HG03108 (cell line): ENCODE results near the gene IL2RA.

ENCODE experiments used
- ATAC-seq: cut with Tn5 transposase; IDR thresholded peaks from one replicate; pipeline ENCODE4 v1.9.1; 2021; ENCODE audit warnings: moderate library complexity; ENCODE audit not compliant: unreplicated experiment

Gene IL2RA

GRCh38 chr10:5988336-5988920, 73.7 kb downstream of the IL2RA start:
- ATAC-seq: no peak

DNA sequence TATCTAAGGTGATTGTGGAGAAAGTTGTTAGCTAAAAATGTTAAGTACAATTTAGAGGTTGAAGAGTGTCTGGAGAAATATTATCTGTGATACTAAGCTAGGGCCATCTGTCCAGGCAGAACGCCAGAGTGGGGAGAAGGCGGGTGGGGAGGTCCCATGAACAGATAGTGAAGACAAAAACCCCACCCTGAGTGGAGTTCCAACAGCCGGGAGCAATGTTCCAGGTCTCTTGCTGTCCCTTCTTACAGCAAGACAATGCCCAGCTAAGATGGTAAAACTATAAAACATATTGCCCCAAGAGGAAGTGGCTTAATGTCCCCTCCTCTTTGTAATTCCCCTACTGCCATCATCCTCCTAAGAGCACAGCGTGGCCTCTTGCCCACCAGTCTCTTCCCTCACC, 74.4 kb downstream of the IL2RA start:
- no peak for ATAC-seq

GRCh38 chr10:5985029-5985428, 77.1 kb downstream of the IL2RA start:
- no peak for ATAC-seq

GRCh38 chr10:5983774-5984173, 78.4 kb downstream of the IL2RA start:
- ATAC-seq: no peak

DNA sequence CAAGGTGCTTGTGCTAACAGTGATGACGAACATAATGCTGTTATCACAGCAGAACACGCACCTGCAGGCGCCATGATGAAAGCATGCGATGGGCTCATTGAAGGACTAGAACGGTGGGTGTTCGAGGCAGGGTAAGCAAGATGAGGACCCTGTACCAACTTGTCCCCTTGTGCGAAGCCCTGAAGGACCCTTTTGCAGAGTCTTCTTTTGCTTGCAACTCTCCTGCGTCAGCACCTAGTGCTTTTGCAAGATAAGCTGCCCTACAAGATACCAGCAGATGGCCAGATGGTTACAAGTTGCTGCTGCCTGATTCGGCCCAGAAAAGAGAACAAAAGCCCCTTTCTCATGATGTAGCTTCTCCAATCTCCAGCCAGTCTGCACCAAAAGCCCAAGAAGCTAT, 80.6 kb downstream of the IL2RA start:
- ATAC-seq: no peak

- ATAC-seq: no peak
Measured at GRCh38 chr10:5978230-5978489, 84.0 kb downstream of the IL2RA start.

- ATAC-seq: peak; percentile 56
Measured at GRCh38 chr10:5977471-5978229, 84.5 kb downstream of the IL2RA start, which contains the start of gene IL15RA. Gene IL15RA (minus strand): TSS chr10:5977543. CDS start chr10:5977492, 51 bp downstream.

DNA sequence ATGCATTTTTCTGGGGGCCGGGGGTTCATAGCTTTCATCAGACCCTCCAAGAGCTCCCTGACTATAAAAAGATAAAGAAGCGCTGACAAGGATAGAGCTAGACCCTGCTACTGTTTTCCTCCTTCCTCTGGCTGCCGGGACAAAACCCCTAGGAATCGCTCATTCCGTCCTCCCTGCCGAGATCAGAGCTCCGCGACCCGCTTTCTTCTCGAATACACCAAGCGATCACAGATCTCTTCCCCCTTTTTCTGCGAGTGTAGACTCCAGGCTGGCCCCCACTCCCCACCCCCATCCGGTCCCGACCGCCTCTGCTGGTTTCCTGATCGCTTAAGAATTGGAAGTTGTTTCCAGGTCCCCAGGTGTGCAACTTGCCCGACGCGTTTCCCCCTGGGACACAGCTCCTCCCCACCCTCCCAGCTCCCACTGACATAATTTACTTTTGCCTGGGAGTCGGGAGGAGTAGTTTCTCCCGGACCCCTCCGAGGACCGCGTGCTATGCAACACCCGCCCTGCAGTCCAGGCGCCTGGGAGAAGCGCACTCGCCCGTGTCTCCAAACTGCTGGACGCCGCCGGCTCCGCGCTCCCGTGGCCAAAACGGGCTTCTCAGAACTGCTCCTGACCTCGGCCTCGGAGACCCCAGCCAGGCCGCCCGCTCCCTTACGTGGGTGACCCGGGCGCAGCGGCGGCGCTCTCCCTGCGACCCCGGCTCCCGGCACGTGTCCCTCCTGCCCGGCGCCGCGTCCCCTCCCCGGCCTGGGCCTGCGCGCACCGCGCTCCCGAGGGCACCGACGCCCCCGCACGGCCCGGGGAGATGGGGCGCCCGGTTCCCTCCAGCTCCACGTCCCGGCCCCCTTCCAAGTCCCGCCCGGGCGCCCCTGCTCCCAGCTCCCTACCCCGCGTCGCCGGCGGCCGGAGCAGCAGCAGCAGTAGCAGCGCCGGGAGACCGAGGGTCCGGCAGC, 85.4 kb downstream of the IL2RA start:
- ATAC-seq: peak; percentile 17

DNA sequence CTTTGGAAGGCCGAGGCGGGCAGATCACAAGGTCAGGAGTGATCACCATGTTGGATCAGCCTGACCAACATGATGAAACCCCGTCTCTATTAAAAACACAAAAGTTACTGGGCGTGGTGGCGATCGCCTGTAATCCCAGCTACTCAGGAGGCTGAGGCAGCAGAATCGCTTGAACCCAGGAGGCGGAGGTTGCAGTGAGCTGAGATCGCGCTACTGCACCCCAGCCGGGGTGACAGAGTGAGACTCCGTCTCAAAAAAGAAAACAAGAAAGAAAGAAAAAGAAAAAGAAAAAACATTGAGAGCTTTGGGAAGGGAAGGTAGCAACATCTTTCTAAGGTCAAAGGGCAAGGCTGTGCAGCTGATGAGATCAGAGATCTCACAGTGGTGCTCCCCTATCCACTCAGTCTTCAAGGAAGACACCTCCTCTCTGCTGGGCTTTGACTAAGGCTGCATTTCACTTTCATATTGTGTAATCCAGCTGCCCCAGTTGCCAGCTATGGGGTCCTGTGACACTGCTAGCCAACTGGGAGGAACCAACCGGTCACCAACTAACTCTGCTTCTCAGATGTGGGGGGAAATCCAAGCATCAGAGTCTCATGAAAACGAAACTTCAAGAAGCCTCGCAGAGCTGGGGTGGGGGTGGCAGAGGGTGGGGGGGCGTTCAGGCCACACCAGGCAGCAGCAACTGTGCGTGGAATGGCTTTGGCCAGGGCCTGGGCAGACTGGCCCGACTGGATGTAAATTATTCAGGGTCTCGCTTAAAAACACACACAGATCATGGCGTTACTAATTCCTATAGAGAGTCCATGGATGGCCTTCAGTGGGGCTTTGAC, 86.3 kb downstream of the IL2RA start:
- ATAC-seq: peak; percentile 60

- no peak for ATAC-seq
Measured at GRCh38 chr10:5973069-5973468, 89.1 kb downstream of the IL2RA start.

- ATAC-seq: no peak
Measured at GRCh38 chr10:5971886-5972285, 90.3 kb downstream of the IL2RA start.

GRCh38 chr10:5971315-5971832, 90.8 kb downstream of the IL2RA start:
- ATAC-seq: no peak

DNA sequence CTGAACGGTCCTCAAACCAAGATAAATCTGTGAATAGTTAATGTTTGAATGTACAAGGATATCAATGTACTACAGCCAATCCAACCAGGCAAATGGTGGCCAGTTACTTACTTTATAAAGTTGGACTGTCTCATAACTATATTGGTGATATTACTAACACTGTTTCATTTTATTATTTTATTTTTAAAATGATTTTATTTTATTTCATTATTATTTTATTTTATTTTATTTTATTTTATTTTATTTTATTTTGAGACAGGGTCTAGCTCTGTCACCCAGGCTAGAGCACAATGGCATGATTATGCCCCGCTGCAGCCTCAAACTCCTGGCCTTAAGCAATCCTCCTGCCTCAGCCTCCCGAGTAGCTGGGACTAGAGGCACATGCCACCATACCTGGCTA, 91.6 kb downstream of the IL2RA start:
- ATAC-seq: no peak

- ATAC-seq: no peak
Measured at GRCh38 chr10:5970066-5970465, 92.1 kb downstream of the IL2RA start.

- ATAC-seq: no peak
Measured at GRCh38 chr10:5968681-5969453, 93.3 kb downstream of the IL2RA start.

DNA sequence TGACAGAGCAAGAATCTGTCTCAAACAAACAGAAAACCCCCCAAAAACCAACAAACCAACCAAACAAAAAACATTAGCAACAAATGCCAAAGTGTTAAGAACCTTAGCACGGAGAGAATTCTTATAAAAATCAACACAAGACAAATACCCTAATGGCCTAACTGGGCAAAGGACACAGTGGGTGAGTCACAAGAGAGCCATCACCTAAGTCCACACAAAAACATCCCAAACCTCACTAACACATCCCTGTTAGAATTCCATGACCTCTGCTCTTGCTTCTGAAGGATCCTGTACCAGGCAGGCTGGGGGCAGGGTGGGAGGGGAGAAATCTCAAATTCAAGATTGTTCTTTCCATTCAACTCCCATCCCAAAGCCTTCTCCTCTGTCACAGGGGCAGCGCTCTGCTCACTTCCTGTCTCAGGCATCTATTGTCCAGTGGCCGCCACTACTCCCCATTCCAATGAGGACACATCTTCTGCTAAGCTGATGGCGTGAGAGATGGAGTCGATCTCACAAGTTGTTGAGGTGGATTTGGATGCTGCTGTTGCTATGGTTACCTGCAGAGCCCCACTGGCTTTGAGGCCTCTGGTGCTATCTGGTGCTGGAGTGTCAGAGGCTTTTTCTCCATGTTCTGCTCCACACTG, 94.0 kb downstream of the IL2RA start:
- no peak for ATAC-seq

GRCh38 chr10:5965266-5965665, 96.9 kb downstream of the IL2RA start:
- no peak for ATAC-seq

GRCh38 chr10:5964736-5965135, 97.4 kb downstream of the IL2RA start:
- no peak for ATAC-seq

GRCh38 chr10:5963591-5963990, 98.6 kb downstream of the IL2RA start:
- no peak for ATAC-seq
